SK-N-SH (cell line): ENCODE data around the gene FBXL7.

Experiments used
- CHD2 ChIP-seq: fragments of 150-350 bp; IDR thresholded peaks from 2 replicates; pipeline ENCODE4 v1.6.1; 2018; ENCODE audit warnings: low read length; ENCODE audit not compliant: partially characterized antibody
- EP300 ChIP-seq, 2 experiments: IDR thresholded peaks; 2 replicates each; pipeline versions ENCODE4 v1.4.0 to v1.6.1; 2012; ENCODE audit warnings: borderline replicate concordance in 1 of 2, low read depth in 1 of 2, low read length in 1 of 2
- GATA2 ChIP-seq: sonication (generic); formaldehyde crosslinking; IDR thresholded peaks from 2 replicates; pipeline ENCODE4 v1.5.0; 2020; ENCODE audit warnings: mild to moderate bottlenecking, missing genetic modification reagents
- JUND ChIP-seq: IDR thresholded peaks from 2 replicates; pipeline ENCODE4 v1.4.0; 2012
- NRF1 ChIP-seq: IDR thresholded peaks from 2 replicates; pipeline ENCODE4 v1.6.1; 2012; ENCODE audit warnings: low read depth, mild to moderate bottlenecking, low read length
- POLR2AphosphoS5 ChIP-seq: IDR thresholded peaks from 2 replicates; pipeline ENCODE4 v1.6.1; 2012; ENCODE audit warnings: low read depth, low read length
- RAD21 ChIP-seq: IDR thresholded peaks from 2 replicates; pipeline ENCODE4 v1.6.1; 2012; ENCODE audit warnings: mild to moderate bottlenecking, low read length
- SMC3 ChIP-seq: IDR thresholded peaks from 2 replicates; pipeline ENCODE4 v1.6.1; 2012; ENCODE audit warnings: low read depth, low read length, improper control_type of control experiment
- TF ChIP-seq, protein P1 (sequence below): fragments of 200-600 bp; sonication (generic); IDR thresholded peaks from 2 replicates; pipeline ENCODE4 v1.6.1; 2017; ENCODE audit warnings: antibody characterized with exemption, mild to moderate bottlenecking, moderate library complexity
- TF ChIP-seq, protein P2 (sequence below): IDR thresholded peaks from 2 replicates; pipeline ENCODE4 v1.4.0; 2012; ENCODE audit warnings: low read depth, borderline replicate concordance

DNA sequence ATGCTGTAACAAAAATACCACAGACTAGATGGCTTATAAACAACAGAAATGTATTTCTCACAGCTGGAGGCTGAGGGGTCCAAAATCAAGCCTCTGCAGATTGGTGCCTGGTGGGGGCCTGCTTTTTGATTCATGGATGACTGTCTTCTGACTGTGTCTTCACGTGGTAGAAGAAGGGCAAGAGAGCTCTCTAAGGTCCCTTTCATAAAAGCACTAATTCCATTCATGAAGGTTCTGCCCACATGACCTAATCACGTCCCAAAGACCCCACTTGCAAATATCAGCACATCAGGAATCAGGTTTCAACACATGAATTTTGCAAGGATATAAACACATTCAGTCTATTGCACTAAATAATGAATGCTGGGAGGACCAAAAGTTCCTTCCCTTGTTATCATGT lies 401.2 kb downstream of the FBXL7 start:
- TF ChIP-seq, protein P1, sequence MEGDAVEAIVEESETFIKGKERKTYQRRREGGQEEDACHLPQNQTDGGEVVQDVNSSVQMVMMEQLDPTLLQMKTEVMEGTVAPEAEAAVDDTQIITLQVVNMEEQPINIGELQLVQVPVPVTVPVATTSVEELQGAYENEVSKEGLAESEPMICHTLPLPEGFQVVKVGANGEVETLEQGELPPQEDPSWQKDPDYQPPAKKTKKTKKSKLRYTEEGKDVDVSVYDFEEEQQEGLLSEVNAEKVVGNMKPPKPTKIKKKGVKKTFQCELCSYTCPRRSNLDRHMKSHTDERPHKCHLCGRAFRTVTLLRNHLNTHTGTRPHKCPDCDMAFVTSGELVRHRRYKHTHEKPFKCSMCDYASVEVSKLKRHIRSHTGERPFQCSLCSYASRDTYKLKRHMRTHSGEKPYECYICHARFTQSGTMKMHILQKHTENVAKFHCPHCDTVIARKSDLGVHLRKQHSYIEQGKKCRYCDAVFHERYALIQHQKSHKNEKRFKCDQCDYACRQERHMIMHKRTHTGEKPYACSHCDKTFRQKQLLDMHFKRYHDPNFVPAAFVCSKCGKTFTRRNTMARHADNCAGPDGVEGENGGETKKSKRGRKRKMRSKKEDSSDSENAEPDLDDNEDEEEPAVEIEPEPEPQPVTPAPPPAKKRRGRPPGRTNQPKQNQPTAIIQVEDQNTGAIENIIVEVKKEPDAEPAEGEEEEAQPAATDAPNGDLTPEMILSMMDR: no peak
- TF ChIP-seq POLR2AphosphoS5 (no peak), JUND (no peak), CHD2 (no peak), SMC3 (no peak), EP300 (IDR thresholded peaks at IDR 0.05; ENCODE audit: borderline replicate concordance in 1 of 2, low read depth in 1 of 2, low read length in 1 of 2) (no peak), NRF1 (no peak), RAD21 (no peak), GATA2 (no peak)
- TF ChIP-seq, protein P2, sequence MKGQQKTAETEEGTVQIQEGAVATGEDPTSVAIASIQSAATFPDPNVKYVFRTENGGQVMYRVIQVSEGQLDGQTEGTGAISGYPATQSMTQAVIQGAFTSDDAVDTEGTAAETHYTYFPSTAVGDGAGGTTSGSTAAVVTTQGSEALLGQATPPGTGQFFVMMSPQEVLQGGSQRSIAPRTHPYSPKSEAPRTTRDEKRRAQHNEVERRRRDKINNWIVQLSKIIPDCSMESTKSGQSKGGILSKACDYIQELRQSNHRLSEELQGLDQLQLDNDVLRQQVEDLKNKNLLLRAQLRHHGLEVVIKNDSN: no peak
